OCI-LY1 (cell line): ENCODE measurements around the gene ELL2.

Source experiments
- CTCF ChIP-seq: fragments of 200-600 bp; sonication (generic), shearing (Covaris generic); IDR thresholded peaks from 2 replicates; pipeline ENCODE4 v1.5.1; 2017; ENCODE audit warnings: mild to moderate bottlenecking, antibody characterized with exemption, low read length, moderate library complexity, mixed read lengths
- EZH2 ChIP-seq: fragments of 200-600 bp; sonication (generic), shearing (Covaris generic); IDR thresholded peaks from 2 replicates; pipeline ENCODE4 v1.8.0; 2017; ENCODE audit warnings: borderline replicate concordance, mixed run types, mild to moderate bottlenecking, antibody characterized with exemption, low read length, moderate library complexity, mixed read lengths

DNA sequence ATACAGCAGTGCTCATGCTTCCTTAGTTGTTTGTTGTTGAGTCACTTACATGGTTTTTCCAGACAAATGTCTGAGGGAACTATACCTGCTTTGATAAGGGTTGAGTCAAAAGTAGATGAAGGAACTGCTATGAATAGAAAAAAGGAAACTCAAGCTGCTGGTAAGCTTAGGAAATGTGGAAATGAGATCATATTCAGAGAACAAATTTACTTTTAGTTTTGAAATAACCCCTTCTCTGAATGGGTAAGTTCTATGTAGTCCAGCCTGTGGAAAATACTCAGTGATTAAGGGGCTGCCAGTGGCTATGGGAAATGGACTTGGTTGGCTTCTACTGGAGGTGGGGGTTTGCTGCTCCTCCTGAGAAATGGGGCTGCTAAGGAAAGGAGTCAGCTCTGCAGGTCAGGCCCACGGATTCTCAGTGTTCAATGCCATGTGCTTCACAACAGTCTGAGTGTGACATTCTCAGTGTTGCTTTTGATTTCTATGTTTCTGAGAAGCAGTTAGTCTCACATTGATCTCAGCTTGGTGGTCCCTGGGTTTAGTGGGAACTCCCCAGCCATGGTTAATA lies 91.5 kb downstream of the ELL2 start:
- TF ChIP-seq CTCF (no peak), EZH2 (no peak)
